HG02623 (cell line): Measurements from ENCODE around the gene SPTBN4.
"Not testable (repeated sequence)": the region's sequence is repeated elsewhere in the genome, so short reads cannot be mapped to it uniquely, and the experiment has no call there.

Source experiments
- ATAC-seq: cut with Tn5 transposase; IDR thresholded peaks from one replicate; pipeline ENCODE4 v1.9.1; 2021; ENCODE audit warnings: moderate library complexity; ENCODE audit not compliant: unreplicated experiment

The SPTBN4 gene

GRCh38 chr19:40528078-40528477 is 61.3 kb downstream of the SPTBN4 start:
- ATAC-seq = no peak

GRCh38 chr19:40528533-40529092 is 61.8 kb downstream of the SPTBN4 start:
- no peak for ATAC-seq

- peak; percentile 61 for ATAC-seq
Measured at GRCh38 chr19:40529093-40529954, 62.5 kb downstream of the SPTBN4 start.

GRCh38 chr19:40530091-40530901 is 63.5 kb downstream of the SPTBN4 start:
- ATAC-seq = no peak

GRCh38 chr19:40533508-40533907 is 66.7 kb downstream of the SPTBN4 start:
- no peak for ATAC-seq

GRCh38 chr19:40534148-40534547 is 67.3 kb downstream of the SPTBN4 start:
- no peak for ATAC-seq

GRCh38 chr19:40539070-40539469 is 72.3 kb downstream of the SPTBN4 start:
- no peak for ATAC-seq

- ATAC-seq = no peak
Measured at GRCh38 chr19:40542202-40542859, 75.5 kb downstream of the SPTBN4 start.

- no peak for ATAC-seq
Measured at GRCh38 chr19:40543029-40543597, 76.3 kb downstream of the SPTBN4 start.

- not testable (repeated sequence) for ATAC-seq
Measured at GRCh38 chr19:40546153-40546841, 79.5 kb downstream of the SPTBN4 start.

GRCh38 chr19:40547190-40547589 is 80.4 kb downstream of the SPTBN4 start:
- ATAC-seq = not testable (repeated sequence)

- ATAC-seq = no peak
Measured at GRCh38 chr19:40547836-40548235, 81.0 kb downstream of the SPTBN4 start.

GRCh38 chr19:40549007-40549708 is 82.4 kb downstream of the SPTBN4 start:
- ATAC-seq = no peak

- ATAC-seq = no peak
Measured at GRCh38 chr19:40550951-40551350, 84.2 kb downstream of the SPTBN4 start.

GRCh38 chr19:40552848-40553247 is 86.0 kb downstream of the SPTBN4 start:
- ATAC-seq = no peak

GRCh38 chr19:40553885-40554857 is 87.4 kb downstream of the SPTBN4 start:
- no peak for ATAC-seq

GRCh38 chr19:40555978-40556689 is 89.3 kb downstream of the SPTBN4 start:
- ATAC-seq = no peak
